Bronchial epithelial cell (primary cell): ENCODE data around the gene KCNK3. TPM values are rescaled to one million over a fixed set of nuclear protein-coding genes. Genes with fewer than 3 reads are reported as not detected.
A peak's percentile ranks its signal among the peaks of the same experiment; 100 is the strongest.
"Not testable (repeated sequence)": the region's sequence is repeated elsewhere in the genome, so short reads cannot be mapped to it uniquely, and the experiment has no call there.

ENCODE experiments used
- DNase-seq: peaks from one replicate; pipeline ENCODE4 v3.0.0-alpha.2; 2010; ENCODE audit warnings: low read depth
- FAIRE-seq: peaks from 2 replicates; lab custom pipeline; 2011; peaks lifted over from hg19 to GRCh38; lab: Jason Lieb, UNC
- H3K27me3 ChIP-seq: 2 replicates; pipeline ENCODE4 v1.5.1; 2011; ENCODE audit warnings: low read length; ENCODE audit not compliant: control insufficient read depth, insufficient read depth
- H3K36me3 ChIP-seq: 2 replicates; pipeline ENCODE4 v1.5.1; 2011; ENCODE audit warnings: low read length; ENCODE audit not compliant: control insufficient read depth, insufficient read depth
- H3K4me3 ChIP-seq: 2 replicates; pipeline ENCODE4 v1.5.1; 2011; ENCODE audit warnings: mild to moderate bottlenecking, low read depth, low read length, control low read depth
- total RNA-seq: library from RNA; depleted of rRNA; stranded (reverse); fragments of >200 nt; gene quantifications from 2 replicates; pipeline ENCODE4 v1.2.1, GENCODE V29; 2014
- TF ChIP-seq, protein P1 (sequence below): IDR thresholded peaks from 2 replicates; pipeline ENCODE4 v1.5.1; 2011; ENCODE audit warnings: mild to moderate bottlenecking, moderate library complexity, low read length, control low read depth, inconsistent platforms; ENCODE audit not compliant: insufficient read depth, severe bottlenecking

KCNK3 gene
- total RNA-seq, 1 donor from 2014 or later, result not detected

DNA sequence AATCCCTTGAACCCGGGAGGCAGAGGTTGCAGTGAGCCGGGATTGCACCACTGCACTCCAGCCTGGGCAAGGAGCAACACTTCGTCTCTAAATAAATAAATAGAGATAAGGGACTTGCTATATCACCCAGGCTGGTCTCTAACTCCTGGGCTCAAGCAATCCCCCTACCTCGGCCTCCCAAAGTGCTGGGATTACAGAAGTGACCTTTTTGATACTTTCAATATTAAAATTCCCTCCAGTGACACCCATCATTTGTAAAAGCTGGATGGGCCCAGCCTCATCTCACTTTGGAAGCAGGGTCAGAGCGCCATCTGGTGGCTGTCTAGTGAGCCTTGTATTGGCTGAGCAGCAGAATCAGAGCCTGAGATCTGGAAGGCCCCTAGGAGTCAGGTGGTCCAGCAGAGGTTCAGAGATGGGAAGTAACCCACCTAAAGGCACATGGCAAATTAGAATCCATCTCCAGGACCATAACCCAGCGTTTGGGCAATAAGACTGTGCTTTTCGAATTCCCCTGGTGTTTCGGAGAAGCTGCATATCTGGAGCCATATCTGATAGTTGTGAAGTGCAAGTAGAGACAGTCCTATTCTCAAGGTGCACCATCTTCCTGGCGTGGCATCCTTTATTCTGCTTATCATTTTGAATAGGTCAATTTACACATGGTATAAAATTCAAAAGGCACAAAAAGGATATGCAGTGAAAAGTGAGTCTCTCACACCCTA lies 53.2 kb downstream of the KCNK3 start:
- Histone ChIP-seq H3K4me3 (no peak overlapping the region), H3K27me3 (no peaks in the 10 kb centered on the region), H3K36me3 (no peaks in the 10 kb centered on the region)
- TF ChIP-seq, protein P1, sequence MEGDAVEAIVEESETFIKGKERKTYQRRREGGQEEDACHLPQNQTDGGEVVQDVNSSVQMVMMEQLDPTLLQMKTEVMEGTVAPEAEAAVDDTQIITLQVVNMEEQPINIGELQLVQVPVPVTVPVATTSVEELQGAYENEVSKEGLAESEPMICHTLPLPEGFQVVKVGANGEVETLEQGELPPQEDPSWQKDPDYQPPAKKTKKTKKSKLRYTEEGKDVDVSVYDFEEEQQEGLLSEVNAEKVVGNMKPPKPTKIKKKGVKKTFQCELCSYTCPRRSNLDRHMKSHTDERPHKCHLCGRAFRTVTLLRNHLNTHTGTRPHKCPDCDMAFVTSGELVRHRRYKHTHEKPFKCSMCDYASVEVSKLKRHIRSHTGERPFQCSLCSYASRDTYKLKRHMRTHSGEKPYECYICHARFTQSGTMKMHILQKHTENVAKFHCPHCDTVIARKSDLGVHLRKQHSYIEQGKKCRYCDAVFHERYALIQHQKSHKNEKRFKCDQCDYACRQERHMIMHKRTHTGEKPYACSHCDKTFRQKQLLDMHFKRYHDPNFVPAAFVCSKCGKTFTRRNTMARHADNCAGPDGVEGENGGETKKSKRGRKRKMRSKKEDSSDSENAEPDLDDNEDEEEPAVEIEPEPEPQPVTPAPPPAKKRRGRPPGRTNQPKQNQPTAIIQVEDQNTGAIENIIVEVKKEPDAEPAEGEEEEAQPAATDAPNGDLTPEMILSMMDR, result peak; percentile 91
- FAIRE-seq (no peak), DNase-seq (peak; percentile 58)

DNA sequence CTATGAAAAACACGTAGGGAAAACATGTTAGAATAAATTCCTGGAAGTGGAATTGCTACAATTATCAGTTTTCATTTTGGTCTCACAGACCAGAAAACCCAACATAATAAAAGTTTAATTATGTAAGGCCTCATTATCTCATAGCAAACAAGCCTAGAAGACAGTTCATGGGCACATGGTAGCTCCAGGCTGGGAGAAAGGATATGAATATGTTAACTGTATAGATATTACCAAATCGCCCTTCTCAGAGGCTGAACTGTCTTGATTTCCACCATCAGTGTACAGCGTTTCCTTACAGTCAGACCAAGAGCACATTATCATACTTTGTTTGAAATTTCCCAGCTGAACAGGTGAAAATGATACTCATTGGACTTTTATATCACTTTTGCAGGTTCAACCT lies 54.4 kb downstream of the KCNK3 start:
- no peaks in the 10 kb centered on the region for H3K36me3 ChIP-seq
- TF ChIP-seq, protein P1, result no peak
- H3K4me3 ChIP-seq, result no peak overlapping the region
- DNase-seq (no peak), FAIRE-seq (no peak)
- no peaks in the 10 kb centered on the region for H3K27me3 ChIP-seq

DNA sequence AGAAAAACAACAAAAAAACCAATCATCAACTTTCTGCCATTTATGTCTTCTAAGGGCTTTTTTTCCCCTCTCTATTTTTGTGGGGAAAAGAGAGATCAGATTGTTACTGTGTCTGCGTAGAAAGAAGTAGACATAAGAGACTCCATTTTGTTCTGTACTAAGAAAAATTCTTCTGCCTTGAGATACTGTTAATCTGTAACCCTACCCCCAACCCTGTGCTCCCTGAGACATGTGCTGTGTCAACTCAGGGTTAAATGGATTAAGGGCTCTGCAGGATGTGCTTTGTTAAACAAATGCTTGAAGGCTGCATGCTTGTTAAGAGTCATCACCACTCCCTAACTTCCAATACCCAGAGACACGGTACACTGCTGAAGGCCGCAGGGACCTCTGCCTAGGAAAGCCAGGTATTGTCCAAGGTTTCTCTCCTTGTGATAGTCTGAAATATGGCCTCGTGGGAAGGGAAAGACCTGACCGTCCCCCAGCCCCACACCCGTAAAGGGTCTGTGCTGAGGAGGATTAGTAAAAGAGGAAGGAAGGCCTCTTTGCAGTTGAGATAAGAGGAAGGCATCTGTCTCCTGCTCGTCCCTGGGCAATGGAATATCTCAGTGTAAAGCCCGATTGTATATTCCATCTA lies 57.4 kb downstream of the KCNK3 start:
- H3K27me3 ChIP-seq, H3K36me3 ChIP-seq, H3K4me3 ChIP-seq, FAIRE-seq: not testable (repeated sequence)
- DNase-seq, result peak; percentile 31

DNA sequence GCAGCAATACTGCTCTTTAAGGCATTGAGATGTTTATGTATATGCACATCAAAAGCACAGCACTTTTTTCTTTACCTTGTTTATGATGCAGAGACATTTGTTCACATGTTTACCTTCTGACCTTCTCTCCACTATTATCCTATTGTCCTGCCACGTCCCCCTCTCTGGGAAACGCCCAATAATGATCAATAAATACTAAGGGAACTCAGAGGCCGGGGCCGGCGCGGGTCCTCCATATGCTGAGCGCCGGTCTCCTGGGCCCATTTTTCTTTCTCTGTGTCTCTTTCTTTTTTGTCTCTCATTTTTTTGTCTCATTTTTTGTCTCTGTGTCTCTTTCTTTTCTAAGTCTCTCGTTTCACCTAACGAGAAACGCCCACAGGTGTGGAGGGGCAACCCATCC lies 57.9 kb downstream of the KCNK3 start:
- H3K36me3 ChIP-seq, FAIRE-seq, H3K27me3 ChIP-seq: not testable (repeated sequence)

DNA sequence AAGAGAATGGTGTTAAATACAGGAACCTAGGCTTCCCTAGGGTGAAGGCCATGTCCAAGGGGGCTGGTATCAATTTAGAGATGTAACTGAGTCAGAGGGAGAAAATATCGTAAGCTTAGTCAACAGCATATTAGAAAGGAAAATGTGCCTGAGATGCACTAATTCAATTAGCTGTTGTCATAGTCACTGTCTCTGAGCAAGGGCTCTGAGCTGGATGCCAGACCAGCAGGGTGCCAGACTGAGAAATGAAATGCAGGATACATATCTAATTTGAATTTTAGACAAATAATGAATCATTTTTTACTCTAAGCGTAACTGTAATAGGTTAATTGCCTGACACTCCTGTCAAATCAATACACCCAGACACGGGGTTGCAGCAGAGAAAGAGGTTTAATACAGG lies 60.1 kb downstream of the KCNK3 start:
- FAIRE-seq (no peak), DNase-seq (no peak)
- TF ChIP-seq, protein P1, result no peak
- H3K27me3 ChIP-seq, result no peaks in the 10 kb centered on the region
- H3K4me3 ChIP-seq, result no peak overlapping the region
- H3K36me3 ChIP-seq, result no peaks in the 10 kb centered on the region

More for the DNA sequence above, 57.9 kb downstream of the KCNK3 start:
- DNase-seq, H3K4me3 ChIP-seq: not testable (repeated sequence)

DNA sequence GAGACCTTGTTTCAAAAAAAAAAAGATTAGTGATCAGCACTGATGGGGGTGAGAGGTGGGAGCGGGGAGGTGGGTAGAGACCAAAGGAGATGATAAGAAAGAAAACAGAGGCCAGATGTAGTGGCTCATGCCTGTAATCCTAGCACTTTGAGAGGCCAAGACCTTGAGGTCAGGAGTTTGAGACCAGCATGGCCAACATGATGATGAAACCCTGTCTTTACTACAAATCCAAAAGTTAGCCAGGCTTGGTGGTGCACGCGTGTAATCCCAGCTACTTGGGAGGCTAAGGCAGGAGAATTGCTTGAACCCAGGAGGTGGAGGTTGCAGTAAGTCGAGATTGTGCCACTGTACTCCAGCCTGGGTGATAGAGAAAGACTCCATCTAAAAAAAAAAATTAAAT lies 62.0 kb downstream of the KCNK3 start:
- TF ChIP-seq, protein P1, result no peak
- FAIRE-seq, result no peak
- Histone ChIP-seq H3K4me3 (no peak overlapping the region), H3K27me3 (no peaks in the 10 kb centered on the region), H3K36me3 (no peaks in the 10 kb centered on the region)
- no peak for DNase-seq
